ENCODE data around the gene PGAP6.

DNA sequence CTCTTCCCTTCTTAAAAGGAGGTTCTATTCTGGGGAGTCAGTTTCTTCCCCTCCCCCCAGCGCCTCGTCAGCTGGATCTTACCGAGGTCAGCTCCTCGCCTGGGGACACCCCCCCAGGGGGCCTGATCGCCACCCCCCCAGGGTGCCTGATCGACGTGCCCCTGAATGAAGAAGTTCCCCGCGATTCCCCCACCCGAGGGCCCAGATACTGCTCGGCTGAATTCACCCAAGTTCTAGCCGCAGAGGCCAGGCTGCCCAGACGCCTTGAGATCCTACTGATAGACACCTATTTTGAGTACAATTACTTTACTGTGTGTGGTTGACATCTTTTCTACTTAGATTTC lies 45.1 kb upstream of the PGAP6 start:
- TF ChIP-seq, protein P1, sequence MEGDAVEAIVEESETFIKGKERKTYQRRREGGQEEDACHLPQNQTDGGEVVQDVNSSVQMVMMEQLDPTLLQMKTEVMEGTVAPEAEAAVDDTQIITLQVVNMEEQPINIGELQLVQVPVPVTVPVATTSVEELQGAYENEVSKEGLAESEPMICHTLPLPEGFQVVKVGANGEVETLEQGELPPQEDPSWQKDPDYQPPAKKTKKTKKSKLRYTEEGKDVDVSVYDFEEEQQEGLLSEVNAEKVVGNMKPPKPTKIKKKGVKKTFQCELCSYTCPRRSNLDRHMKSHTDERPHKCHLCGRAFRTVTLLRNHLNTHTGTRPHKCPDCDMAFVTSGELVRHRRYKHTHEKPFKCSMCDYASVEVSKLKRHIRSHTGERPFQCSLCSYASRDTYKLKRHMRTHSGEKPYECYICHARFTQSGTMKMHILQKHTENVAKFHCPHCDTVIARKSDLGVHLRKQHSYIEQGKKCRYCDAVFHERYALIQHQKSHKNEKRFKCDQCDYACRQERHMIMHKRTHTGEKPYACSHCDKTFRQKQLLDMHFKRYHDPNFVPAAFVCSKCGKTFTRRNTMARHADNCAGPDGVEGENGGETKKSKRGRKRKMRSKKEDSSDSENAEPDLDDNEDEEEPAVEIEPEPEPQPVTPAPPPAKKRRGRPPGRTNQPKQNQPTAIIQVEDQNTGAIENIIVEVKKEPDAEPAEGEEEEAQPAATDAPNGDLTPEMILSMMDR (conservative IDR thresholded peaks at IDR 0.05 in 1 of 2, IDR thresholded peaks at IDR 0.05 in 1 of 2; ENCODE audit: low read depth in 1 of 2, low read length in 2 of 2), result no peak
- no peak for TF ChIP-seq EZH2 (IDR thresholded peaks at IDR 0.05; ENCODE audit: low read length, missing control alignments)

Data from fibroblast of lung (primary cell).